Astrocyte of the spinal cord (primary cell): ENCODE measurements around the gene ATP5PO.

Source experiments
- DNase-seq: peaks from one replicate; pipeline ENCODE4 v3.0.0; 2011; ENCODE audit warnings: low read depth, low spot score
- H3K4me3 ChIP-seq: 2 replicates; pipeline ENCODE4 v1.5.1; 2011; ENCODE audit warnings: low read depth, mild to moderate bottlenecking, low read length, moderate library complexity
- in situ Hi-C: cut with HindIII; loops from 2 replicates; pipeline ENCODE4 v1.10.0; 2017; ENCODE audit warnings: low sequenced_read_pairs
- TF ChIP-seq, protein P1 (sequence below): IDR thresholded peaks from 2 replicates; pipeline ENCODE4 v1.5.1; 2012; ENCODE audit warnings: low read depth, mild to moderate bottlenecking, low read length, inconsistent platforms

ATP5PO gene

DNA sequence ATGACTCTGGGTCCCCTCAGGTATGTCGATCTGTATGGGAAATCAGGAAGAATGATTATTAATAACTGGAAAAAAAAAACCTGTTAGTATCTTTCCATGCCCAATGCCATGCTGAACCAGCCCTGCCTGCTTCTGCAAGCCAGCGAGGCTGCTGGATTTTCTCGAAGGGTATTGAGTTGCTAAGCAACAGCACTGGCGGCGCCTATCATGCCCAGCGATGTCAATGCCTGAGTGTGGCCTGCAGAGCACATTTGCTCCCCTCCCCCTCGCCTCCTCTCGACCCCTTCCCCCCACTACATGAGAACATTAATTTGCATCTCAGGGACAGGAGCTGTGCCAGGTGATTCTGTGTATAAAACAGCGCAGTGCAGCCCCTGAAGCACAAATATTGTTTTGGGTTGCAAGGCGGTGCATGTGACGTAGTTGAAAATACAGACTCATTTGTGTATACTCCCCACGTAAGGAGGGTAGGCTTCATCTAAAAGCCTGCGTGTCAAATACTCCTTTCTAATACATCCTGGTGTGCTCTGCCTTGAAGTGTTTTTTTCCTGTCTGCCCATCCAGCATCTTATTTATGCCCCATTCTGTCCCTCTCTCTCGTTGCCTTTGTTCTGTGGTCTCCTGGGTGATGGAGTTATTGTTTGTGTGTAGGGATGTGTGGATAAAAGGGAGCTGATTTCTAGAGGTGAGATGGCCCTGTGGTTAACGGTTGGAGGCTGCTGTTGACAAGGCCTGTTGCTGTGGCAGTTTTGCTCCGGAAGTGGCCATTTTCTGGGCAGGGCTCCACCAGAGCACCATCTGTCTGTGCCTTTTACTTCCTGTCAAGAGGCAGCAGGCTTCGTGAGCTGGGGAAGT is 32.7 kb upstream of the ATP5PO start:
- DNase-seq = peak; percentile 38
- in situ Hi-C loops = no loop called here
- TF ChIP-seq, protein P1, sequence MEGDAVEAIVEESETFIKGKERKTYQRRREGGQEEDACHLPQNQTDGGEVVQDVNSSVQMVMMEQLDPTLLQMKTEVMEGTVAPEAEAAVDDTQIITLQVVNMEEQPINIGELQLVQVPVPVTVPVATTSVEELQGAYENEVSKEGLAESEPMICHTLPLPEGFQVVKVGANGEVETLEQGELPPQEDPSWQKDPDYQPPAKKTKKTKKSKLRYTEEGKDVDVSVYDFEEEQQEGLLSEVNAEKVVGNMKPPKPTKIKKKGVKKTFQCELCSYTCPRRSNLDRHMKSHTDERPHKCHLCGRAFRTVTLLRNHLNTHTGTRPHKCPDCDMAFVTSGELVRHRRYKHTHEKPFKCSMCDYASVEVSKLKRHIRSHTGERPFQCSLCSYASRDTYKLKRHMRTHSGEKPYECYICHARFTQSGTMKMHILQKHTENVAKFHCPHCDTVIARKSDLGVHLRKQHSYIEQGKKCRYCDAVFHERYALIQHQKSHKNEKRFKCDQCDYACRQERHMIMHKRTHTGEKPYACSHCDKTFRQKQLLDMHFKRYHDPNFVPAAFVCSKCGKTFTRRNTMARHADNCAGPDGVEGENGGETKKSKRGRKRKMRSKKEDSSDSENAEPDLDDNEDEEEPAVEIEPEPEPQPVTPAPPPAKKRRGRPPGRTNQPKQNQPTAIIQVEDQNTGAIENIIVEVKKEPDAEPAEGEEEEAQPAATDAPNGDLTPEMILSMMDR = no peak
- H3K4me3 ChIP-seq = peak overlapping the region; percentile 21

GRCh38 chr21:33947451-33948095 is 32.0 kb upstream of the ATP5PO start:
- DNase-seq = peak; percentile 97
- TF ChIP-seq, protein P1 = no peak
- in situ Hi-C loops = no loop called here
- H3K4me3 ChIP-seq = peak overlapping the region; percentile 21

DNA sequence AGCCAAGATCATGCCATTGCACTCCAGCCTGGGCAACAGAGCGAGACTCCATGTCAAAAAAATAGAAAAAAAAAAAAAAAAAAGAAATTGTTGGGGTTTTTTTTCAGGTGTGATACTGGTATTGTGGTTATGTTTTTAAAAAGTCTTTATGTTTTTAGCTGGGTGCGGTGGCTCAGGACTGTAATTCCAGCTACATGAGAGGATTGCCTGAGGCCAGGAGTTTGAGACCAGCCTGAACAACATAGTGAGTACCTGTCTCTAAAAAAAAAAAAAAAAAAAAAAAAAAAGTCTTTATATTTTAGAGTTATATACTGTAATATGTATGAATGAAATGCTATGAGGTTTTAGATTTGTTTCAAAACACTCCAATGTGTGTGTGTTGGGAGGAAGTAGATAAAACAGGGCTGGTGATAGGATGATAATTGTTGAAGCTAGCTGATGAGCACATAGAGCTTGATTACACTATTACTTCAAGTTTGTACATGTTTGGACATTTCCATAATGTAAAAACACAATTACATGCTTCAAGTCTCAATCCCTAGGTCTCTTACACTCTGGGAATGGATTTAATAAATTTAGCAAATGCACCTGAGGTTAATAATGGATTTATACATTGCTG is 30.2 kb upstream of the ATP5PO start:
- in situ Hi-C loops = no loop called here
- H3K4me3 ChIP-seq = no peak overlapping the region
- DNase-seq = no peak
- TF ChIP-seq, protein P1 = no peak

DNA sequence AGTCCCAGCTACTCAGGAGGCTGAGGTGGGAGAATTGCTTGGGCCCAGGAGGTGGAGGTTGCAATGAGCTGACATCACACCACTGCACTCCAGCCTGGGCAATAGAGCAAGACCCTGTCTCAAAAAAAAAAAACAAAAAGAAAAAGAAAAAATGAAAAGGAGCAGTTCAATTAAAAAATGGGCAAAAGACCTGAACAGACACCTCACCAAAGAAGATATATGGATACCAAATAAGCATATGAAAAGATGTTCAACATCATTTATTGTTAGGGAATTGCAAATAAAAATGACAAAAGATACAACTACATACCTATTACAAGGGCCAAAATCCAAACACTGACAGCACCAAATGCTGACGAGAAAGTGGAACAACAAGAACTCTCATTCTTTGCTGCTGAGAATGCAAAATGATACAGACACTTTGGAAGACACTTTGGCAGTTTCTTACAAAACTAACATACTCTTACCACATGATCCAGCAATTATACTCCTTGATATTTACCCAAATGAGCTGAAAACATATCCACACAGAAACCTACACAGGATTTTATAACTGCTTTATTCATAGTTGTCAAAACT is 28.7 kb upstream of the ATP5PO start:
- no peak overlapping the region for H3K4me3 ChIP-seq
- no peak for DNase-seq
- TF ChIP-seq, protein P1 = no peak
- in situ Hi-C loops = no loop called here

GRCh38 chr21:33943293-33943692 is 27.7 kb upstream of the ATP5PO start:
- no peak for DNase-seq
- TF ChIP-seq, protein P1 = no peak
- in situ Hi-C loops = no loop called here
- H3K4me3 ChIP-seq = no peak overlapping the region

DNA sequence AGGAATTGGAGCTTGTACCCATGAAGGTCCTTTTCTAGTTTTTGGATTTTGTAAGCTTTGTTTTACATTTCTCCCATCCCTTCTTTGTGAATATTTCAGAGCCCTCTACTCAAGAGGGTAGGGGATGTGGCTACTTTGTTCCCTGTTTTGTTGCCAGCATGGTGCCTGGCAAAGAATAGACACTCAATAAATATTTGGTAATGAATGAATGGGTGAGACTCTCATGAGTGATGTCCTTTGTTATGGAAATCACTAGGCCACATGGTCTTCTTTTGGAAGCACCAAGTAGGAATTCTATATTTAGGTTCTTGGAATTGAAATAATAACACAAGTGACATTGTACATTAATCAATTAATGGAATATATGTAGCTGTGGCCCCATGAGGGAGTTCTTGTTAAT is 26.8 kb upstream of the ATP5PO start:
- in situ Hi-C loops = no loop called here
- no peak overlapping the region for H3K4me3 ChIP-seq
- TF ChIP-seq, protein P1 = no peak
- no peak for DNase-seq
